Thyroid gland (tissue), 4 donors: ENCODE measurements around the gene FER.

Experiments used
- POLR2A ChIP-seq, 2 donors: fragments of 450-650 bp; IDR thresholded peaks; one replicate each; pipeline ENCODE4 v1.6.1; 2017; ENCODE audit warnings: antibody characterized with exemption in 2 of 2, mild to moderate bottlenecking in 2 of 2, moderate library complexity in 1 of 2
- TF ChIP-seq, protein P1 (sequence below), 6 experiments: fragments of 200-600 bp in 3 of 6; fragments of 450-650 bp in 3 of 6; sonication (generic) in 3 of 6; IDR thresholded peaks; one replicate each; pipeline ENCODE4 v1.5.1; 2016 to 2019; ENCODE audit warnings: antibody characterized with exemption in 6 of 6, mild to moderate bottlenecking in 2 of 6, inconsistent platforms in 1 of 6, moderate library complexity in 1 of 6

DNA sequence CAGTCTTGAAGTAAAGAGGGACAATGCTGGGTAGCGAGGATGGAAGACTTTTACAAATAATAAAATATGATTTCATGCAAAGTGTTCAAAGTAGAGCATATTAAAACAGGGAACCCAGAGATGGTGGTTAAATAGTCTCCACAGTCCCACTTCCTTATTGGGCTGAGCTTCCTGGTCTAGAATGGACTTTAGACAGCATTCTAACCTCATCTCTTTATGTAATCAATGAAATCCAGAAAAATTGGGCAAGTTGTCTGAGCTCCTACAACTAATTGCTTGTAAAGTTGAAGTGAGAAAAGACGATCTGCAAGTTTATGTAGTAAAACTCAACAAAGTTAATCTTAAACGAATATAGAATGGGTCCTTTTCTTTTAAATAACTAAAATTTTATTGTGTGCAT is 333.2 kb downstream of the FER start:
- TF ChIP-seq, protein P1, sequence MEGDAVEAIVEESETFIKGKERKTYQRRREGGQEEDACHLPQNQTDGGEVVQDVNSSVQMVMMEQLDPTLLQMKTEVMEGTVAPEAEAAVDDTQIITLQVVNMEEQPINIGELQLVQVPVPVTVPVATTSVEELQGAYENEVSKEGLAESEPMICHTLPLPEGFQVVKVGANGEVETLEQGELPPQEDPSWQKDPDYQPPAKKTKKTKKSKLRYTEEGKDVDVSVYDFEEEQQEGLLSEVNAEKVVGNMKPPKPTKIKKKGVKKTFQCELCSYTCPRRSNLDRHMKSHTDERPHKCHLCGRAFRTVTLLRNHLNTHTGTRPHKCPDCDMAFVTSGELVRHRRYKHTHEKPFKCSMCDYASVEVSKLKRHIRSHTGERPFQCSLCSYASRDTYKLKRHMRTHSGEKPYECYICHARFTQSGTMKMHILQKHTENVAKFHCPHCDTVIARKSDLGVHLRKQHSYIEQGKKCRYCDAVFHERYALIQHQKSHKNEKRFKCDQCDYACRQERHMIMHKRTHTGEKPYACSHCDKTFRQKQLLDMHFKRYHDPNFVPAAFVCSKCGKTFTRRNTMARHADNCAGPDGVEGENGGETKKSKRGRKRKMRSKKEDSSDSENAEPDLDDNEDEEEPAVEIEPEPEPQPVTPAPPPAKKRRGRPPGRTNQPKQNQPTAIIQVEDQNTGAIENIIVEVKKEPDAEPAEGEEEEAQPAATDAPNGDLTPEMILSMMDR (IDR thresholded peaks at IDR 0.05), result no peak
- TF ChIP-seq POLR2A (IDR thresholded peaks at IDR 0.05), result no peak
